KOPT-K1 (cell line): ENCODE results near the gene IL34.

Experiments
- H3K27ac ChIP-seq: fragments of 200-600 bp; sonication (generic); 2 replicates; pipeline ENCODE4 v1.5.1; 2016; ENCODE audit warnings: antibody characterized with exemption, mild to moderate bottlenecking, low read depth, low read length; ENCODE audit not compliant: poor library complexity, severe bottlenecking
- H3K36me3 ChIP-seq: fragments of 200-600 bp; sonication (generic); 2 replicates; pipeline ENCODE4 v1.5.1; 2017; ENCODE audit warnings: antibody characterized with exemption, mild to moderate bottlenecking, low read length, moderate library complexity; ENCODE audit not compliant: insufficient read depth
- H3K9me3 ChIP-seq: fragments of 200-600 bp; sonication (generic); 2 replicates; pipeline ENCODE4 v1.5.1; 2017; ENCODE audit warnings: antibody characterized with exemption, low read length, mild to moderate bottlenecking; ENCODE audit not compliant: insufficient read depth, poor library complexity, severe bottlenecking

Gene IL34

DNA sequence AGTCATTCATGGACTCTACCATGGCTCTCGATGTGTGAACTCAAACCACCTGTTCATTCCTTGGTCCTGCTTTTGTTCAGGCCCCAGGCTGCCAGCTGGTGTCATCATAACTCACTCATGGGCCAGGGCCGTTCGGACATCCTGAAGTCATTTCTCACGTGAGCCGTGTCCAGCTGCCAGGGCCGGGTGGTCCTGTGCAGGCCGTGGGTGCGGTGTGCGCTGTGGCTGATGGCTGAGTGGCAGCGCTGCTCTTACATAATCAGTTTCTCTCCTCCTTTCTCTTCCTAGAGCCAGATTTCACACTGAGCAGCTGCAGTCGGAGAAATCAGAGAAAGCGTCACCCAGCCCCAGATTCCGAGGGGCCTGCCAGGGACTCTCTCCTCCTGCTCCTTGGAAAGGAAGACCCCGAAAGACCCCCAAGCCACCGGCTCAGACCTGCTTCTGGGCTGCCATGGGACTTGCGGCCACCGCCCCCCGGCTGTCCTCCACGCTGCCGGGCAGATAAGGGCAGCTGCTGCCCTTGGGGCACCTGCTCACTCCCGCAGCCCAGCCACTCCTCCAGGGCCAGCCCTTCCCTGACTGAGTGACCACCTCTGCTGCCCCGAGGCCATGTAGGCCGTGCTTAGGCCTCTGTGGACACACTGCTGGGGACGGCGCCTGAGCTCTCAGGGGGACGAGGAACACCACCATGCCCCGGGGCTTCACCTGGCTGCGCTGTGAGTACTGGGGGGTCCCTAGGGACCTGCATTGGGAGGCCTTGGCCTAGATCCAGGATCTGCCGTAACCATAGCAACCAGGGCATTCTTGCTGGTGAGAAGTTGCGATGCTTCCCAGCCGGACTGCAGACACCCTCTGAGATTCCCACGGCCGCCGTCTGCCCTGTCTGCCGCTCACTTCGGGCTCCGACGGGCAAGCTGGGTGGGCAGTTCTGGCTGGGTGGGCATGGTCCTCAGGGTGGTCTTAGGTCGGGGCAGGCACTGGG is at the start of gene IL34:
Gene IL34, plus strand, starts transcription at position 300 of the 982 bp plus-strand sequence. Its CDS starts 389 bp downstream, at position 689.
- Histone ChIP-seq H3K9me3 (no peaks in the 10 kb centered on the region), H3K36me3 (no peaks in the 10 kb centered on the region), H3K27ac (no peak within 1 kb of the TSS)

DNA sequence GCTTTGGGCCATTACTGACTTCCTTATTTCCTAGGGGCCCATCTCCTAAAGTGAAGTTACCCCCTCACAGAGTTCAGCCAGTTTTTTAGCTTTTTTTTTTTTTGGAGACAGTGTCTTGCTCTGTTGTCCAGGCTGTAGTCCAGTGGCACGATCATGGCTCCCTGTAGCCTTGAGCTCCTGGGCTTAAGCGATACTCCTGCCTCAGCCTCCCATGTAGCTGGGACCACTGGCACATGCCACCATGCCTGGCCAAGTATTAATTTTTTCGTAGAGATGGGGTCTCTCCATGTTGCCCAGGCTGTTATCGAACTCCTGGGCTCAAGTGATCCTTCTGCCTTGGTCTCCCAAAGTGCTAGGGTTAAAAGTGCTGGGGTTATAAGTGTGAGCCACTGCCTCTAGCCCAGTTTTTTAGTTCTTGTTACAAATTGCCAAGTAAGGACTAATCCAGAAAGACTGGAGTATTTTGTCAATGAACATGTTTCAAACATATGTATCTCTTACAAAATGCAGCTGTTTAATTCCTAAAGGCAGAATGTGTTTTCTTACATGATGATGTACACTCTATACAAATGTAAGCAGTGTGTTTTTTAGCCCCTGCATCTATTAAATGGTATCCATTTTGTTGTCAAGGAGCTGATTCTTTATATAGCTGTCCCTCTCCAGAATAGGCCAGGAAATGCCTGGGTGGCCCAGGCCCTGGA is 49.1 kb upstream of the IL34 start:
- Histone ChIP-seq H3K27ac (no peak overlapping the region), H3K9me3 (no peaks in the 10 kb centered on the region), H3K36me3 (no peaks in the 10 kb centered on the region)

DNA sequence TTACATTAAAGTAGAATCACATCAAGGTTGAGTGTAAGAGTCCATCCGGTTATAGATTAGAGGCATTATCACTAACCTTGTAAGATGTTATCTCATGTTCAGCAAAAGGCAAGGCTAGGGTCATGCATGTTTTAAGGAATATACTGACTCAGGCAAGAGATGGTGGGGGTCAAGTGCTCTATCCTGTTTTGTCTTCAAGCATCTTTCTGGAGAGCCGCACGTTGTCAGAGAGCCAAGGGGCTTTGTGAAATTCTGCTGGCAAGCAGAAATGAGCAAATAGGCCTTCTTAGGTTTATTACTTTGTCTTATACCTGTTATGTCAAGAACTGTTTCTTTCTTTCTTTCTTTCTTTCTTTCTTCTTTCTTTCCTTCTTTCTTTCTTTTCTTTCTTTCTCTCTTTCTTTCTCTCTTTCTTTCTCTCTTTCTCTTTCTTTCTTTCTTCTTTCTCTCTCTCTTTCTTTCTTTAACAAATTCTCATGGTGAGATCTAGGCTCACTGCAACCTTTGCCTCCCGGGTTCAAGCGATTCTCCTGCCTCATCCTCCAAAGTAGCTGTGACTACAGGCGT is 47.3 kb upstream of the IL34 start:
- Histone ChIP-seq H3K36me3 (no peaks in the 10 kb centered on the region), H3K9me3 (no peaks in the 10 kb centered on the region), H3K27ac (no peak overlapping the region)

DNA sequence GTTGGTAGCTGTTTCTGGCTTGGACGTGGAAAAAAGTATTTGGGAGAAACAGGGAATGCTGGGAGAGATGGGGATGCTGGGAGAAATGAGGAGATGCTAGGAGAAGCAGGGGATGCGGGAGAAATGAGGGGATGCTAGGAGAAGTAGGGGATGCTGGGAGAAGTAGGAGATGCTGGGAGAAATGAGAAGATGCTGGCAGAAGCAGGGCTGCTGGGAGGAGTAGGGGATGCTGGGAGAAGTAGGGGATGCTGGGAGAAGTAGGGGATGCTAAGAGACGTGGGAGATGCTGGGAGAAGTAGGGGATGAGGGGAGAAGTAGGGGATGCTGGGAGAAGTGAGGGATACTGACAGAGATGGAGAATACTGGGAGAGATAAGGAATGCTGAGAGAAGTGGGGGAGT is 45.6 kb upstream of the IL34 start:
- H3K9me3 ChIP-seq: no peaks in the 10 kb centered on the region
- no peaks in the 10 kb centered on the region for H3K36me3 ChIP-seq
- H3K27ac ChIP-seq: no peak overlapping the region

DNA sequence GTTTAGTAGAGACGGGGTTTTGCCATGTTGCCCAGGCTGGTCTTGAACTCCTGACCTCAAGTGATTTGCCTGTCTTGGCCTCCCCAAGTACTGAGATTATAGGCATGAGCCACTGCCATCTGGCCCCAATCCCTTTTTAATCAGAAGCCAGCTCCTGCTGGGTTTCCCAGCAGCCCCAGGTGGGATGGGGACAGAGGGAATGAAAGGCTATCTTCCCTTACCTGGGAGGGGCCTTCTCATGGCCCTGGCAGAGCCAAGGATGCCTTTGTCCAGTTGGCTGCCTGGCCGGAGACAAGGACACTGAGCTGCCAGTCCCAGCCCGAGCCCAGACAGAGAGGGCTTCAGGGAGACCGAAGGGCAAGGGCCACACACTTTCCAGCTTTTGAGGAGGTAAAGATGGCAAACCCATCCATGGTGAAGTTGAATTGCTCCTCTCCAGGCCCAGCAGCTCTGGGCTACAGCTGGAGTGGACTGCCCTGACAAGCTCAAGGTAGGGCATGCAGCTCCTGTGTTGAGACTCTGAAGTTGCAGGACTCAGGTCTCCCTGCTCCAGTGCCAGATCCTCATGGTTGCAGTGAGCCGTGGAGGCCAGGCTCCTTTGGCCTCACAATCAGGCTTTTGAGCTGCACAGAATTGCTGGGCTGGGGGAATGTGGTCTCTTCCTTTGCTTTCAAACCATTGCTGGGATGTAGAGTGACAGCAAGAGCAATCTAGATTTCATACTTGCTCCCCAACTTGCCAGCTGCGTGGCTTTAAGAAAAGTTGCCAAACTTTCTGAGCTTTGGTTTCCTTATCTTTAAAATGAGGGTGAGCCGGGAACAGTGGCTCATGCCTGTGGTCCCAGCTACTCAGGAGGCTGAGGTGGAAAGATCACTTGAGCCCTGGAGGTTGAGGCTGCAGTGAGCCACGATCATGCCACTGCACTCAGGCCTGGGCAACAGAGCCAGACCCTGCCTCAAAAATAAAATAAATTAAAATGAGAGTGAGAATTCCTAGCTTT is 44.5 kb upstream of the IL34 start:
- H3K36me3 ChIP-seq: no peaks in the 10 kb centered on the region
- no peaks in the 10 kb centered on the region for H3K9me3 ChIP-seq
- no peak overlapping the region for H3K27ac ChIP-seq

DNA sequence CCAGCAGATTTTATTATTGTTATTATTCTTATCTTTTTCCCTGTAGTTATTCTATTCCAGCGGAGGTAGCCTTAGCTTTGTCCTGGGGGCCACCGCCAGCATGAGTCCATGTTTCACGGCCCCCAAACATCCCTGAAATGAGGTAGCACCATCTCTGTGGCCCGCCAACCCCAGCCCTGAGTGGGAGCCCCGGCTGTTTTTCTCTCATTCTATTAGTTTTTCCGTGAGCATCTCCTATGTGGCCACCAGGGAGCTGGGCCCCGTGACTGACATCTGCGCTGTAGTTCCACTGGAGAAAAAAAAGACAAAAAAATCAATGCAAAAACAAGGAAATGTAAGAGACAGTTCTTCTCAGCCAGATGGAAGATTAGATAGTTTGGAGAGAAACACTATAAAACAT is 43.5 kb upstream of the IL34 start:
- no peaks in the 10 kb centered on the region for H3K9me3 ChIP-seq
- H3K36me3 ChIP-seq: no peaks in the 10 kb centered on the region
- H3K27ac ChIP-seq: no peak overlapping the region

DNA sequence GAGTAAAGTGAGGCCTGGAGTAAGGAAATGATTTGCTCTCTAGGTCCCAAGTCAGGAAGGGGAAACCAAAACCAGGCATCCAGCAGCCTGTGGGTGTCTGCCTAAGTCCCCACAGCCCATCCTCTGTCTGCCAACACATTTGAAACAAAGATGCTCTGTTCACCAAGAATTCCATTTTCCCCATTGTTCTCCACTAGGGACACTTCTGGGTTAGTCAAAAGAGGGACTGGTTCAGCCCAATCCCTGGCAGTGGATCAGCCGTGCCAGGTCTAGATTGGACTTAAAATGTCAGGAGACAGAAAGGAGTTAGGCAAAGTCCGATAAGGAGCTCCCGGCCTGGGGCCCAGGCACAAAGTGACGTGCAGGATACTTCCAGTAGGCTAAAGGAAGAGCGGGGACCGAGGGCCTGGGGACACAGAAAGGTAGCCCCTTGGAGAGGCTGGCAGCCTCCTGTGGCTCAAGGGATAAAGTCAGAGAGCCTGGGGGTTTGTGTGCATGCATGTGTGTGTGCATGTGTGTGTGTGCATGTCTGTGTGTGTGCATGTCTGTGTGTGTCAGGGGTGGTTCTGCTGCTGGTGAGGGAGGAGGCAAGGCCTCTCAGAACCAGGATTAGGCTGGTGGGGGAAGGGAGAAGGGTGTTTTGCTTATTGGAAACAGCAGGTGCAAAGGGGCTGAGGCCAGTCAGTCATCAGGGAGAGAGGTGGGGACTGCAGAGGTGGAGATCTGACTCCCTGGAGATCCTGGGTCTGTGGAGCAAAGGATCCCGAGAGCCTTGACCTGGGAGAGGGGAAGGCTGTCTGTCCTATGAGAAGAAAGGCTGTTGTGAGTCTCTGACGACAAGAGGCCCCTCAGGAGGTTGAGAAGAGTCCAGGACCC is 41.7 kb upstream of the IL34 start:
- no peak overlapping the region for H3K27ac ChIP-seq
- H3K36me3 ChIP-seq: no peaks in the 10 kb centered on the region
- H3K9me3 ChIP-seq: no peaks in the 10 kb centered on the region

DNA sequence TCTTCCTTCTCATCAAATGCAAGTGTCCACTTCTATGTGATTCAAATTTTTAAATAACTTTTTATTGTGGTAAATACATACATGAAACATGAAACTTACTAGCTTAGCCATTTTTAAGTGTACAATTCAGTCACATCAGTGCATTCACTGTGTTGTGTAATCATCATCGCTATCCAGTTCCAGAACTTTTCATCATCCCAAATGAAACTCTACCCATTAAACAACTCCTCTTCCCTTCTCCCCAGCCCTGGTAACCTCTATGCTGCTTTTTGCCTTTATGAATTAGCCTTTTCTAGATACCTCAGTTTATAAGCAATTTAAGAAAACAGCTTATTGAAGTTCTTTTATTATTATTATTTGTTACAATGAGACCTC is 41.1 kb upstream of the IL34 start:
- Histone ChIP-seq H3K36me3 (no peaks in the 10 kb centered on the region), H3K9me3 (no peaks in the 10 kb centered on the region), H3K27ac (no peak overlapping the region)

DNA sequence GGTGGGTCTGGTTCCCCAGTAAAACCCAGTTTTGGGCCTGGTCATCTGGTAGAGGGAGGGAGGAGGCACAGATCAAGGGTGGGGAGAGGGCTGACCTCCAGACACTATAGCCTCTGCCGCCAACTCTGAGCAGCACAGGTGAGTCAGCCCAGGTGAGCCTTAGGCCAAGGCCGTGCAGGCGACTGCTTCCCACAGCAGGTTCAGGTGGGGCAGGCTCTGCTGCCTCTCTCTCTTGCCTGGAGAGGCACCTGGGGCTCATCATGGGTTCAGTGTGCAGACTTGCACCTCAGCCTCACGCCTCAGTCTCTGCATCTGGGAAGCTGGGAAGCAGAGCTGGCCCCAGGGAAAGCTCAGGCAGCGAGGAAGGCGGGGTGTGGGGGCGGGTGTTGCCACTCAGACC is 37.8 kb upstream of the IL34 start:
- Histone ChIP-seq H3K27ac (no peak overlapping the region), H3K36me3 (no peaks in the 10 kb centered on the region), H3K9me3 (no peaks in the 10 kb centered on the region)

DNA sequence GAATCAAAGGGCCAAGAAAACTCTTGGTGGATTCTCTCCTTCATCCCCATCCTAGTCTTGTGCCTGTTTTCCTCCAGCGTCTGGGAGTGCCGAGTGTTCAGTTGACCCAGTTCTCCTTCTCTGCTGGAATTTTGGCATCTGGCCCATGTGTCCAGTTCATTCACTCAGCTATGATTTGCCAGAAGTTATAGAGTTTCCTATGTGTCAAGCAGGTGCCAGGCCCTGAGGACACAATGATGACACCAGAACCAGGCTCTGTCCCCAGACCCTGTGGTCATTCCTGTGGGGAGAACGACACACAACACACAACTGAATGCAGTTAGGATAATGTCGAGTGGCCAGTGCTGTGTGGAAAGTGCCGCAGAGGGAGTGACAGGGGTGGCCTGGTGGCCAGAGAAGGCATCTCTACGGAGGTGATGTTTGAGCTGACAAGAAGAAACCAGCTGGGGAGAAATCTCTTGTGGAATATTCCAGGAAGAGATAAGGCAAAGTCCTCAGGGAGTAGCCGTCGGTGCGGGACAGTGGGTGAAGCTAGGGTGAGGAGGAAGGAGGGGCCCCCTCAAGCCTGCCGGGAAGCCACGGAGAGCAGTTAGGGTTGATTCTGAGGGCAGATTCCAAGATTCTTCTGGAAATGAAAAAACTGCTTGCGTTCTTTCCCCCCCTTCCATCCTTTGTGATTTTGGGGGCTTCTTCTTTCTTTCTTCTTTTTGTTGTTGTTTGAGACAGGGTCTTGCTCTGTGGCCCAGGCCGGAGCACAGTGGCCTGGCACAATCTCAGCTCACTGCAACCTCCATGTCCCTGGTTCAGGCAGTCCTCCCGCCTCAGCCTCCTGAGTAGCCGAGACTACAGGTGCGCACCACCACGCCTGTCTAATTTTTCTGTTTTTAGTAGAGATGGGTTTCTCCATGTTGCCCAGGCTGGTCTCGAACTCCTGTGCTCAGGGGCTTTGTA is 35.8 kb upstream of the IL34 start:
- Histone ChIP-seq H3K9me3 (no peaks in the 10 kb centered on the region), H3K36me3 (no peaks in the 10 kb centered on the region), H3K27ac (no peak overlapping the region)

DNA sequence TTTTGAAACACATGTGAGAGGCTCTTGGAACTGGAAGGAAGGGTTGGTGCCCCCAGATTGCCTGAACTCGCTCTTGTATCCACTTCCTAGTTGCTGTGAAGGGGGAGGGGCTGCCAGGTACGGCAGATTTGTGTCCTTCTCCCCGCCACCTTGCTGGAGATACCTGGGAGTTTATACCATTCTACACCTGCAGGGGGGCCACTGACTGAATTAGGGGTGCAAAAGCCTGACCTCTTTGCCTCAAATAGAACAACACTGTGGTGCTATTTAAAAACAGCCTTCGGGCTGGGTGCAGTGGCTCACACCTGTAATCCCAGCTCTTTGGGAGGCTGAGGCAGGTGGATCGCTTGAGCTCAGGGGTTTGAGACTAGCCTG is 35.1 kb upstream of the IL34 start:
- Histone ChIP-seq H3K27ac (no peak overlapping the region), H3K9me3 (no peaks in the 10 kb centered on the region), H3K36me3 (no peaks in the 10 kb centered on the region)

DNA sequence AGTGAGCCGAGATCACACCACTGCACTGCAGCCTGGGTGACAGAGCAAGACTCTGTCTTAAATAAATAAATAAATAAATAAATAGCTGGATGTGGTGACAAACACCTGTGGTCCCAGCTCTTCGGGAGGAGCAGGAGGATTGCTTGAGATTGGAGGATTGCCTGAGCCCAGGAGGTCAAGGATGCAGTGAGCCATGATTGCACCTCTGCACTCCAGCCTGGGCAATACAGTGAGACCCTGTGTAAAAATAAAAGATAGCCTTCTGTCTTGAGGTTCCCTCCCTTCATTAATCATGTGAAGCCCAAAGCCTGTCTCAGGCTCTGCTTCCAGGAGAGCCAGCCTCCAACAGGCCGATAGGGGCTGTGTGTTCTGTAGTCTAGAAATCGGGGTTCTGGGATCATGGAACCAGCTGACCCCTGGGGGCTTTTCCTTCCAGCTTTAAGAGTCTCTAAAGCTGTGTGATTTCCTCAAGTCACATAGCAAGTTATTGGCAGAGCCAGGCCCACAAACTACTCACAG is 34.5 kb upstream of the IL34 start:
- Histone ChIP-seq H3K36me3 (no peaks in the 10 kb centered on the region), H3K9me3 (no peaks in the 10 kb centered on the region), H3K27ac (no peak overlapping the region)

DNA sequence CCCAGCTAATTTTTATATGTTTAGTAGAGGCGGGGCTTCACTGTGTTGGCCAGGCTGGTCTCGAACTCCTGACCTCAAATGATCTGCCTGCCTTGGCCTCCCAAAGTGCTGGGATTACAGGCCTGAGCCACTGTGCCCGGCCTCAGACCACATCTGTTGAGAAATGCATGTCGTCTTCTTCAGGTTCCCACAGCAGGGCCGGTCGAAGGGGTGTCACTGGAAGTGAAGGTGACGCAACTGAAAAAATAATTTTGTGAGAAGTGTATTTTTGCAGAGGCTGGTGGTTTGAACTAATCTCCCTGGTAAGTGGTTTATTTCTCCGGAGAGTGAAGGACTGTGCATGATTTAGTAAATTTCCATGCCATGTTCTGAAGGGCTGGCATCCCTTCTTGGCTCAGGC is 33.4 kb upstream of the IL34 start:
- no peaks in the 10 kb centered on the region for H3K36me3 ChIP-seq

More for the DNA sequence above, 33.4 kb upstream of the IL34 start:
- H3K27ac ChIP-seq: no peak overlapping the region
- H3K9me3 ChIP-seq: no peaks in the 10 kb centered on the region
